ENCODE results near the gene VCX2.
"Not testable (repeated sequence)": the region's sequence is repeated elsewhere in the genome, so short reads cannot be mapped to it uniquely, and the experiment has no call there.

The VCX2 gene

DNA sequence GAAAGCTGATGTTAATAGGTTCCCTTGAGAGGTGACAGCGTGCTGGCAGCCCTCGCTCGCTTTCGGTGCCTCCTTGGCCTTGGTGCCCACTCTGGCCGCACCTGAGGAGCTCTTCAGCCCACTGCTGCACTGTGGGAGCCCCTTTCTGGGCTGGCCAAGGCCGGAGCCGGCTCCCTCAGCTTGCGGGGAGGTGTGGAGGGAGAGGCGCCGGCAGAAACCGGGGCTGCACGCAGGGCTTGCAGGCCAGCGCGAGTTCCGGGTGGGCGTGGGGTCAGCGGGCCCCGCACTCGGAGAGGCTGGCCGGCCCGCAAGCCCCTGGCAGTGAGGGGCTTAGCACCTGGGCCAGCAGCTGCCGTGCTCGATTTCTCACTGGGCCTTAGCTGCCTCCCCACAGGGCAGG lies 49.7 kb downstream of the VCX2 start:
- not testable (repeated sequence) for DNase-seq
